ENCODE results near the gene LCN10. TPM values are rescaled to one million over a fixed set of nuclear protein-coding genes. Genes with fewer than 3 reads are reported as not detected.

Gene LCN10
- total and polyA plus RNA-seq, 2 of the 13 experiments (the other 11 are each of a cell fraction or from before 2014, with no cell fraction given) = 0.53 to 0.61 TPM

DNA sequence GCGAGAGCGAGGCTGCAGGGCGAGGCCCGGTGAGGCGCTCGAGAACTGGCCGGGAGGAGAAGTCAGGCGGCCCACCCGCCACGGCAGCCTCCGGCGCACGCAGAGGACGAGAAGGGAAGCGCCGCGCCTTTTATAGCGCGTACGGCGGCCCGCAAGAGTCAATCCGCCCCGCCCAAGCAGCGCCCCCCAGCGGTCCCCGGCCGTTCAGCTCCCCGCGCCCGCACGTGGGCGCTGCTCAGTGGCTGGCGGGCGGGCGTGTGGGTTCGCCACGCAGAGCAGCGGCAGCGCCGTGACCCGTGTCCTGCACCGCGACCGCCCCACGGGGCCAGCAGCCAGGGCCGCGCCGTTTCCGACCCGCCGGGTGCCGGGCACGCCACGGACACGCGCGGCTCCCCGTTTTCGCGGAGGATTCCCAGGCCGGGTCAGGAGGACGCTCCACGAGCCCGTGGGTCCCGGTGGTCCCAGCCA is 14.6 kb downstream of the LCN10 start (continued):
- TF ChIP-seq SMC3 (IDR thresholded peaks at IDR 0.05; ENCODE audit: low read length) (no peak), NFE2 (CRISPR knock-in tag; IDR thresholded peaks at IDR 0.05) (0 out of 2 replicates have a peak, but pooled peaks have one; percentile 11), MAFF (IDR thresholded peaks at IDR 0.05; ENCODE audit: low read depth, low read length) (no peak), EZH2 (conservative IDR thresholded peaks at IDR 0.05; ENCODE audit: low read depth, low read length) (no peak), ZFYVE20 (CRISPR knock-in tag; IDR thresholded peaks at IDR 0.05; ENCODE audit: borderline replicate concordance, low read depth) (no peak), CBFB (CRISPR knock-in tag; IDR thresholded peaks at IDR 0.05) (peak; percentile 88), ZNF615 (CRISPR knock-in tag; IDR thresholded peaks at IDR 0.05; ENCODE audit: borderline replicate concordance) (no peak), MAFG (CRISPR knock-in tag; IDR thresholded peaks at IDR 0.05) (no peak), NFYC (CRISPR knock-in tag; IDR thresholded peaks at IDR 0.05) (peak; percentile 46)
- TF ChIP-seq, protein P1, sequence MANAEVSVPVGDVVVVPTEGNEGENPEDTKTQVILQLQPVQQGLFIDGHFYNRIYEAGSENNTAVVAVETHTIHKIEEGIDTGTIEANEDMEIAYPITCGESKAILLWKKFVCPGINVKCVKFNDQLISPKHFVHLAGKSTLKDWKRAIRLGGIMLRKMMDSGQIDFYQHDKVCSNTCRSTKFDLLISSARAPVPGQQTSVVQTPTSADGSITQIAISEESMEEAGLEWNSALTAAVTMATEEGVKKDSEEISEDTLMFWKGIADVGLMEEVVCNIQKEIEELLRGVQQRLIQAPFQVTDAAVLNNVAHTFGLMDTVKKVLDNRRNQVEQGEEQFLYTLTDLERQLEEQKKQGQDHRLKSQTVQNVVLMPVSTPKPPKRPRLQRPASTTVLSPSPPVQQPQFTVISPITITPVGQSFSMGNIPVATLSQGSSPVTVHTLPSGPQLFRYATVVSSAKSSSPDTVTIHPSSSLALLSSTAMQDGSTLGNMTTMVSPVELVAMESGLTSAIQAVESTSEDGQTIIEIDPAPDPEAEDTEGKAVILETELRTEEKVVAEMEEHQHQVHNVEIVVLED (CRISPR knock-in tag; IDR thresholded peaks at IDR 0.05; ENCODE audit: borderline replicate concordance) = peak; percentile 80
- TF ChIP-seq, protein P2, sequence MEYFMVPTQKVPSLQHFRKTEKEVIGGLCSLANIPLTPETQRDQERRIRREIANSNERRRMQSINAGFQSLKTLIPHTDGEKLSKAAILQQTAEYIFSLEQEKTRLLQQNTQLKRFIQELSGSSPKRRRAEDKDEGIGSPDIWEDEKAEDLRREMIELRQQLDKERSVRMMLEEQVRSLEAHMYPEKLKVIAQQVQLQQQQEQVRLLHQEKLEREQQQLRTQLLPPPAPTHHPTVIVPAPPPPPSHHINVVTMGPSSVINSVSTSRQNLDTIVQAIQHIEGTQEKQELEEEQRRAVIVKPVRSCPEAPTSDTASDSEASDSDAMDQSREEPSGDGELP (IDR thresholded peaks at IDR 0.05; ENCODE audit: borderline replicate concordance, low read depth) = no peak
